Cardiac muscle cell (in vitro differentiated cells and primary cell): ENCODE data around the gene DZIP1. TPM values are rescaled to one million over a fixed set of nuclear protein-coding genes. Genes with fewer than 3 reads are reported as not detected.

ENCODE experiments used
- DNase-seq, 2 donors: peaks; one replicate each; pipeline versions ENCODE4 v3.0.0 to v3.0.0-alpha.2; 2010 to 2017; ENCODE audit warnings: low read depth in 1 of 2, low spot score in 1 of 2
- H3K27ac ChIP-seq: fragments of 200-600 bp; sonication (generic); 2 replicates; pipeline ENCODE4 v1.5.1; 2016
- H3K27me3 ChIP-seq: fragments of 200-600 bp; sonication (generic); 2 replicates; pipeline ENCODE4 v1.6.0; 2016; ENCODE audit warnings: control low read depth
- H3K36me3 ChIP-seq: fragments of 200-600 bp; sonication (generic); 2 replicates; pipeline ENCODE4 v1.5.1; 2016; ENCODE audit warnings: control low read depth
- H3K4me1 ChIP-seq: fragments of 200-600 bp; sonication (generic); 2 replicates; pipeline ENCODE4 v1.8.1; 2017; ENCODE audit warnings: low read depth, mild to moderate bottlenecking, mixed run types
- H3K4me3 ChIP-seq: fragments of 200-600 bp; sonication (generic); 2 replicates; pipeline ENCODE4 v1.5.1; 2016; ENCODE audit warnings: mild to moderate bottlenecking
- H3K9me3 ChIP-seq: fragments of 200-600 bp; sonication (generic); 2 replicates; pipeline ENCODE4 v1.5.1; 2017; ENCODE audit warnings: low read depth, mild to moderate bottlenecking, control low read depth
- polyA plus RNA-seq: library from polyadenylated mRNA; unstranded; fragments of >200 nt; fragmentation: Nextera tagmentation; extraction: Ambion mirVana; gene quantifications from 2 replicates; pipeline ENCODE4 v1.2.1, GENCODE V29; 2016
- total RNA-seq: library from RNA; depleted of rRNA; stranded (reverse); fragments of >200 nt; gene quantifications from 2 replicates; pipeline ENCODE4 v1.2.3, GENCODE V29; 2016
- TF ChIP-seq, protein P1 (sequence below): IDR thresholded peaks from 2 replicates; pipeline ENCODE4 v1.5.1; 2012; ENCODE audit warnings: low read depth, mild to moderate bottlenecking, low read length

The DZIP1 gene
- total and polyA plus RNA-seq, 2 experiments from 2014 or later = 6.4 to 47.2 TPM

DNA sequence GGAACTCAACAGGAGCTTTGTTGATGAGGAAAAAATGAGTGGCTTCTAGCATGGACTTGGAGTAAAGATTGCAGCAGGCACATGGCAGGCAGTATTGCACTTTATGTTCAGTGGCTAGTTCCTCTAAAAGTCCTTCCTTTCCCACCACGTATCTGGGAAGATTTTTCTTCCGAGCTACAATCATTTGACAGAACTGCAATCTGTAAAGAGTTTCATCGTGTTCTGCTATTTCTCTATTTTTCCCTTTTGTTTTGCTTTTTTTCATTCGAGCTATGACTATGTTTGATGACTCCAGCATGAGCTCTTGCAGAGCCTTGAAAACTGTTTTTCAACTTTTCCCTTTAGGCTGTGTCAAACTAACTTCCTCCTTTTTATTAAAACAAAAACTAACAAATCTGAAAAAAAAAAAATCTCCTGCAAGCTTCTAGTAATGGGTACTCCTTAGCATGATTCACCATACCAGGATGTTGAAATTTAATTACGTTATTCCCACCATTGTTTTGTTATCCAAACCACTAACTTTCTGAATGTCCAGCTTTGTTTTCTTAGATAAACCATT, 79.7 kb downstream of the DZIP1 start:
- TF ChIP-seq, protein P1, sequence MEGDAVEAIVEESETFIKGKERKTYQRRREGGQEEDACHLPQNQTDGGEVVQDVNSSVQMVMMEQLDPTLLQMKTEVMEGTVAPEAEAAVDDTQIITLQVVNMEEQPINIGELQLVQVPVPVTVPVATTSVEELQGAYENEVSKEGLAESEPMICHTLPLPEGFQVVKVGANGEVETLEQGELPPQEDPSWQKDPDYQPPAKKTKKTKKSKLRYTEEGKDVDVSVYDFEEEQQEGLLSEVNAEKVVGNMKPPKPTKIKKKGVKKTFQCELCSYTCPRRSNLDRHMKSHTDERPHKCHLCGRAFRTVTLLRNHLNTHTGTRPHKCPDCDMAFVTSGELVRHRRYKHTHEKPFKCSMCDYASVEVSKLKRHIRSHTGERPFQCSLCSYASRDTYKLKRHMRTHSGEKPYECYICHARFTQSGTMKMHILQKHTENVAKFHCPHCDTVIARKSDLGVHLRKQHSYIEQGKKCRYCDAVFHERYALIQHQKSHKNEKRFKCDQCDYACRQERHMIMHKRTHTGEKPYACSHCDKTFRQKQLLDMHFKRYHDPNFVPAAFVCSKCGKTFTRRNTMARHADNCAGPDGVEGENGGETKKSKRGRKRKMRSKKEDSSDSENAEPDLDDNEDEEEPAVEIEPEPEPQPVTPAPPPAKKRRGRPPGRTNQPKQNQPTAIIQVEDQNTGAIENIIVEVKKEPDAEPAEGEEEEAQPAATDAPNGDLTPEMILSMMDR = no peak
- no peak overlapping the region for H3K27ac ChIP-seq
- no peak overlapping the region for H3K4me3 ChIP-seq
- H3K27me3 ChIP-seq = no peaks in the 10 kb centered on the region
- no peaks in the 10 kb centered on the region for H3K4me1 ChIP-seq
- H3K36me3 ChIP-seq = no peaks in the 10 kb centered on the region
- no peaks in the 10 kb centered on the region for H3K9me3 ChIP-seq
- peak in 1 of 2 donors; percentile 89 for DNase-seq

DNA sequence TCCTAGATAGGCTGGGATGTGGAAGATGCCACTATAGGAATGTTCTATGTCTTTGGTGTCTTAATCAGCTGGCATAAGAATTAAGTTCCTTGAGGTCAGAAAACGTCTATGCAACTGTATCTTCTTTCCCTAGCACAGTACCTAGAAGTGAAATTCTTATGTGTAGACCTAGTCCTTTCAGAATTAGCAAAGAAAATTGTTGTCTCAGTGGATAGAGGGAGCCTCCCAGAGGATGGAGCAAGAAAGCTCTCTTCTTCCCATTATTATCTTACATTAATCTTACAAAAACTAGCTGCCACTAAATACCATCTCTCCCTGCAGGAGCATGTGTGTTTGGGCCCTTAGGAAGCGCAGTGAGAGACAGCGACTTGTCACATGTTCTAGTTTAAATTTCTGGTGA, 80.4 kb downstream of the DZIP1 start:
- TF ChIP-seq, protein P1 = peak; percentile 24
- Histone ChIP-seq H3K27ac (no peak overlapping the region), H3K4me3 (no peak overlapping the region), H3K36me3 (no peaks in the 10 kb centered on the region), H3K27me3 (no peaks in the 10 kb centered on the region), H3K4me1 (no peaks in the 10 kb centered on the region), H3K9me3 (no peaks in the 10 kb centered on the region)
- peak in 1 of 2 donors; percentile 47 for DNase-seq

DNA sequence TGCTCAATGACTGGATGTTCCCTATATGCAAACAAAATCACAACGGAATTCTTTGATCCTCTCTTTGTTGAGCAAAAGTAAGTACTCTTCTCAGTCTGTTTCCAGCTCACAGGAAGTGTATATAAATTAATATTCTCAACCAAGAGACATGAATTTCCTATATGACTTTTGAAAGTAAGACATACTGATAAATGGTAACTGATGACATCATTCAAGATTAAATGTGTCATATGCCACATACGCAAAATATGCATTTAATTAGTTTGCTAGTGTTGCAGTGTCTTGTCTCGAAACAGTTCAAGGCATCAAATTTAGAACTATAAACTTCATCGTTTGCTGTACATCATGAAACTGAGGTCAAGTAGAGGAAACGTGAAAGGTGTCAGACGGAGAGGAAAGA, 84.1 kb downstream of the DZIP1 start:
- Histone ChIP-seq H3K36me3 (no peaks in the 10 kb centered on the region), H3K9me3 (no peaks in the 10 kb centered on the region), H3K27ac (no peak overlapping the region), H3K27me3 (no peaks in the 10 kb centered on the region), H3K4me3 (no peak overlapping the region), H3K4me1 (no peaks in the 10 kb centered on the region)
- TF ChIP-seq, protein P1 = no peak
- DNase-seq = no peak

DNA sequence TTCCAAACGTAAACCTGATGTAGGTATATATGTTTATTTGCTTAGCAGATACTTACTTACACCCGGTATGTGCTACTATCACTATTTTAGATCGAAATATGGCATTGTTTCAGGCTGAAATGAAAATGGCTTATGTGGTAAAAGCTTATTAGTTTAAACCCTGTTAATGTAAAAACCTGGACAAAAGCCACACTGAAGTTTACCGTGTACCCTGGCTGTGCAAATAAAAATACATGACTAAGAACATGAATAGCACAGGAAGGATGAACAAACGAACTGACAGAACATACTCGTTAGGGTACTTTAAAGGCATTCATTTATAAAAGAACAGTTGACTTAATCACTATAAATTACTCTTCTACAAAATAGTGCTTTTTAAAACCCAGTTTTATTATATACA, 85.4 kb downstream of the DZIP1 start:
- TF ChIP-seq, protein P1 = no peak

DNA sequence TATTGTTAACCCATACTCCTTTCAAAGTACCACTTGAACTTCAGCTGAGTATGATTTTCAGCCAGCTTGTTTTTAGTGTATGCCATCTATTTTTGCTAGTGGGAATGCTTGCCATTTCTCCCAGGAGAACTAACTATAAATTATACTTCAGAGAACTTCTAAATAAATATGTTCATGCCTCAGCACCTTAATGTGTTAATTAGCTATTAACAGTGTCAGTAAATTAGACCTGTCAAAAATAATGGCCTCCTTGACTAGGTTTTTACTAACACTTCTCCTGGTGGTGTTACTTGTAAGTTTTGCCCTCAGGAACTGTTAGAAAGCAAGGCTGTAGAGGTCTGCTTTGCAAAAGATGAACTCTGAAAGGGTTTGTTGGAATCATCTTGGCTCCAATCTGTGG, 87.5 kb downstream of the DZIP1 start:
- Histone ChIP-seq H3K27me3 (peaks cover 24% of the 10 kb centered on the region), H3K9me3 (no peaks in the 10 kb centered on the region), H3K4me1 (no peaks in the 10 kb centered on the region), H3K4me3 (no peak overlapping the region), H3K27ac (no peak overlapping the region), H3K36me3 (no peaks in the 10 kb centered on the region)
- DNase-seq = no peak
- TF ChIP-seq, protein P1 = no peak

More for the DNA sequence above, 85.4 kb downstream of the DZIP1 start:
- H3K4me3 ChIP-seq = no peak overlapping the region
- no peak overlapping the region for H3K27ac ChIP-seq
- H3K4me1 ChIP-seq = no peaks in the 10 kb centered on the region
- H3K36me3 ChIP-seq = no peaks in the 10 kb centered on the region
- DNase-seq = no peak
- H3K9me3 ChIP-seq = no peaks in the 10 kb centered on the region
- peaks cover 3% of the 10 kb centered on the region for H3K27me3 ChIP-seq
